T-helper 1 cell treated with Interleukin-12 subunit alpha and Interleukin-12 subunit beta and Interleukin-4 antibody, amounts not matched to agents 30 μg/mL and 1 μg/mL, for 36 hours (primary cell): Measurements from ENCODE around the gene HSD17B10.
A peak's percentile ranks its signal among the peaks of the same experiment; 100 is the strongest.
"Not testable (repeated sequence)": the region's sequence is repeated elsewhere in the genome, so short reads cannot be mapped to it uniquely, and the experiment has no call there.

Source experiments
- H3K27ac Mint-ChIP-seq: one replicate; pipeline ENCODE4 v1.8.0; 2021; ENCODE audit warnings: mild to moderate bottlenecking, mixed read lengths
- H3K27me3 Mint-ChIP-seq: one replicate; pipeline ENCODE4 v1.8.0; 2021; ENCODE audit warnings: low read depth, mixed read lengths
- H3K36me3 Mint-ChIP-seq: one replicate; pipeline ENCODE4 v1.8.0; 2021; ENCODE audit warnings: low read depth, mixed read lengths
- H3K4me1 Mint-ChIP-seq: one replicate; pipeline ENCODE4 v1.8.0; 2021; ENCODE audit warnings: low read depth, mixed read lengths
- H3K4me3 Mint-ChIP-seq: one replicate; pipeline ENCODE4 v1.8.0; 2021; ENCODE audit warnings: mild to moderate bottlenecking, moderate library complexity, mixed read lengths
- H3K9me3 Mint-ChIP-seq: one replicate; pipeline ENCODE4 v1.8.0; 2021; ENCODE audit warnings: mixed read lengths

Gene HSD17B10

GRCh38 chrX:53433651-53434639 is at the start of gene HSD17B10:
Gene HSD17B10 (minus strand): TSS chrX:53434370. CDS start chrX:53434345, 25 bp downstream.
- Mint-ChIP-seq H3K27me3 (no peaks in the 10 kb centered on the region), H3K4me3 (peak within 1 kb of the TSS; percentile 95), H3K27ac (peak within 1 kb of the TSS; percentile 87), H3K4me1 (peaks cover 16% of the 10 kb centered on the region), H3K9me3 (no peaks in the 10 kb centered on the region), H3K36me3 (peaks cover 13% of the 10 kb centered on the region)

DNA sequence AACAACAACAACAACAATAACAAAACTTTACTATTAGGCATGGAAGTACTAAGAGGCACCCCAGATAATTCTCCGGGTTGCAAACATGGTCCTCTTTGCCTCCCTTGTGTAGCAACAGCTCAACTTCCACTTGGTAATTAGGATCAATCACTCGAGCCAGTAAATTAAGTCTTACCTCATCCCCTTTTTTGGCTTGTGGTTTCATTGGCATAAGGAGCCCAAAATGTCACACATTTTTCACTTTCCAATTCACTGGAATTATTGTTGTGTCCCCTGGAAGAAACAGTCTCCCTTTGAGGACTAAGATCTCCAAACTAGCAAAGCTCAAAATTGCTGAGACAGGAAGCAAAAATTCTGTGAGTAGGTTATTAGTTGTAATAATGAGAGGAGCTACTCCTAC is 49.2 kb upstream of the HSD17B10 start:
- Mint-ChIP-seq H3K36me3 (no peaks in the 10 kb centered on the region), H3K27me3 (peaks cover 3% of the 10 kb centered on the region), H3K27ac (no peak overlapping the region), H3K9me3 (no peaks in the 10 kb centered on the region), H3K4me3 (no peak overlapping the region), H3K4me1 (no peaks in the 10 kb centered on the region)

DNA sequence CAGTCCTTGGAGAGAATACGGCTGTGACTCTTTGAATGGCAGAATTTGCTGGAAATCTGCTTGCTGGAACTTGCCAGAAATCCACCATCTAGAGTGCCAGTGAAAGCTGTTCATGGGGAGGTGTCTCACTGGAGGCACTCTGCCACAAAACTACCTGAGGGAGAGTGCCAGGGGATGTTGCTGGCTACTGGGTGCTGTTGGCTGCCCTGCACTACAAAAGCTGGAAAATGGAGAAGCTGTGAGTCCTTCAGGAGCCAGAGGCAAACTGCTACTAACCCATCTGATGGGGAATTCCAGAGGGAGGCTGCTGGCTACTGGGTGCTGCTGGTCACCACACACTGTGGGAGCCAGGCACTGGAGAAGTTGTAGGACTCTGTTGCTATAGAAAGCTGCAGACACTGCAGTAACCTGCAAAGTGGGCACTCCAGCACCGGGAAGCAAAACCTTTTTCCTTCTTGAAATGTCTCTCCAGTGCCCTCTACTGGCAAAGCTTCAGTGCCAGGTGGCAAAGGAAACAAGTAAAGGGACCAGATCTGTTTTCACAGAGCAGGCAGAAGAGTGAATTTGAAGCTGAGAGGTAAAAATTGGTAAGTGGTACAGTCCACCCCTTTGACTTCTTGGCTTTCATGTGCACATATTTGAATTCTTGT is 47.8 kb upstream of the HSD17B10 start:
- H3K4me1 Mint-ChIP-seq: no peaks in the 10 kb centered on the region
- H3K4me3 Mint-ChIP-seq: no peak overlapping the region
- no peaks in the 10 kb centered on the region for H3K36me3 Mint-ChIP-seq
- peaks cover 3% of the 10 kb centered on the region for H3K27me3 Mint-ChIP-seq
- no peak overlapping the region for H3K27ac Mint-ChIP-seq
- H3K9me3 Mint-ChIP-seq: no peaks in the 10 kb centered on the region

DNA sequence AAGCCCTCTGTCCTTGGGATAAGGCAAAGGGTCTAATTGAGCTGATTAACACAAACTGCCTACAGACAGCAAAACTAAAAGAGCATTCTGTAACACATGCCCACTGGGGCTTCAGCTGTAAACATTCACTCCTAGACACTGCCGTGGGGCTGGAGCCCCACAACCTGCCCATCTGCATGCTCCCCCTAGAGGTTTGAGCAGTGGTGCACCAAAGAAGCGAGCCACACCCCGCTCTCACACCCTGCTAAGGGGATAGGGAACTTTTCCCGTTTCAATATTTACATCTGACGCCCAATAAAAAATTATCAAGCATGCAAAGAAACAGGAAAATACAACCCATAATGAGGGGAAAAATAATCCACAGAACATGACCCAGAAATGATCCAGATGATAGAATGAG is 46.9 kb upstream of the HSD17B10 start:
- no peaks in the 10 kb centered on the region for H3K9me3 Mint-ChIP-seq
- peaks cover 3% of the 10 kb centered on the region for H3K27me3 Mint-ChIP-seq
- H3K4me1 Mint-ChIP-seq: no peaks in the 10 kb centered on the region
- no peaks in the 10 kb centered on the region for H3K36me3 Mint-ChIP-seq
- no peak overlapping the region for H3K4me3 Mint-ChIP-seq
- H3K27ac Mint-ChIP-seq: no peak overlapping the region

DNA sequence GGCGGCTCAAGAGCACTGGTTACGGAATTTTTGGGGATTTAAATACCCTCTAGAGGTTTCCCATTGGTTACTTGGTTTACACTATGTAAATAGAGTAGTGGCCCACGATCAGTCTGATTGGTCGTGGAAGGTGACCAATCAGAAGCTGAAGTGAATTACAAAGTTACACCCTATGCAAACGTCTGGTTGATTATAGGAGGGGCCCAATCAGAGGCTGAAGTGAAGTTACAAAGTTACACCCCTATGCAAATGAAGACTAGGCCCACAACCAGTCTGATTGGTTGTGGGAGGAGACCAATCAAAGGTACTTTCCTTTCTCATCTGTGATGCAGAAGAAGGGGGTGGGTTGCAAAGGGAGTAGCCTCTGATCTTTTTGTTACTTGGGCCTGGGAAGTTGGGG is 45.1 kb upstream of the HSD17B10 start:
- no peaks in the 10 kb centered on the region for H3K4me1 Mint-ChIP-seq
- H3K27me3 Mint-ChIP-seq: peaks cover 3% of the 10 kb centered on the region
- no peak overlapping the region for H3K27ac Mint-ChIP-seq
- no peaks in the 10 kb centered on the region for H3K9me3 Mint-ChIP-seq
- no peaks in the 10 kb centered on the region for H3K36me3 Mint-ChIP-seq
- no peak overlapping the region for H3K4me3 Mint-ChIP-seq

DNA sequence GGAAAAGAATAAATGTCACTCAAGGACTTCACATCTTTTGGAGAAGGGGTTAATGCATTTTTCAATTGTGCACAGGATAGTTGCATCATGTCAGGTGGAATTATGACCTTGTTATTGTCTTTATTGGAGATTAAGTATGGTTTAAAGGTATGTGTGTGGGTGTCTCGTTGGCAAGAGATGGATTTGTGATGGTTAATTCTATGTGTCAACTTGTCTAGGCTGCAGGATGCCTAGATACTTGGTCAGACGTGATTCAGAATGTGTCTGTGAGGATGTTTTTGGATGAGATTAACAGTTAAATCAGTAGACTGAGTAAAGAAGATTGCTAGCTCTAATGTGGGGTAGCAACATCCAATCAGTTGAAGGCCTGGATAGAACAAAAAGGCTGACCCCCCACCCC is 42.2 kb upstream of the HSD17B10 start:
- H3K36me3 Mint-ChIP-seq: no peaks in the 10 kb centered on the region

GRCh38 chrX:53474707-53475106 is 40.5 kb upstream of the HSD17B10 start:
- H3K27ac Mint-ChIP-seq: no peak overlapping the region

More for the DNA sequence above, 42.2 kb upstream of the HSD17B10 start:
- H3K27ac Mint-ChIP-seq: no peak overlapping the region
- H3K27me3 Mint-ChIP-seq: peaks cover 9% of the 10 kb centered on the region
- H3K9me3 Mint-ChIP-seq: no peaks in the 10 kb centered on the region
- H3K4me1 Mint-ChIP-seq: no peaks in the 10 kb centered on the region
- no peak overlapping the region for H3K4me3 Mint-ChIP-seq

DNA sequence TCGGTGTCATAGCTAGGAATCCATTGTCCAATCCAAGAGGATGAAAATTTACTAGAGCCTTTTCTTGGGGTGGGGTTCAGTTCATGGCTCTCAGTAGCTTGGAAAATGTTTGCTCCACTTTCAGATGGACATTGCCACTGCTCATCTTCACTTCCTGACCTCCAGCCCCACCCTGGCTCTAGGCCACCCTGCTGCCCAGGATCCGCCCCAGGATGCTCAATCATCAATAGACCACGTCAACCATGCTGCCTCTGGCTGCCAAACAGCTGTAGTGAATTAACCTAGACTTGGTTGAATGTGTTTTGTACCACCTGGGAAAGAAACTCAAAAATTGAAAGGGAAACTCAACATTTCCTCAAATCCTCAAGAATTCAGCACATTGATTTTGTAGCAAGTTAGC is 37.2 kb upstream of the HSD17B10 start:
- H3K4me3 Mint-ChIP-seq: no peak overlapping the region
- H3K27ac Mint-ChIP-seq: no peak overlapping the region
- H3K36me3 Mint-ChIP-seq: no peaks in the 10 kb centered on the region
- H3K9me3 Mint-ChIP-seq: no peaks in the 10 kb centered on the region
- peaks cover 13% of the 10 kb centered on the region for H3K27me3 Mint-ChIP-seq
- H3K4me1 Mint-ChIP-seq: no peaks in the 10 kb centered on the region

More at GRCh38 chrX:53474707-53475106, 40.5 kb upstream of the HSD17B10 start:
- no peak overlapping the region for H3K4me3 Mint-ChIP-seq
- no peaks in the 10 kb centered on the region for H3K4me1 Mint-ChIP-seq
- H3K36me3 Mint-ChIP-seq: no peaks in the 10 kb centered on the region
- peaks cover 13% of the 10 kb centered on the region for H3K27me3 Mint-ChIP-seq
- no peaks in the 10 kb centered on the region for H3K9me3 Mint-ChIP-seq

- H3K4me1 Mint-ChIP-seq, H3K9me3 Mint-ChIP-seq: not testable (repeated sequence)
Measured at GRCh38 chrX:53468659-53469058, 34.5 kb upstream of the HSD17B10 start.

GRCh38 chrX:53458082-53458481 is 23.9 kb upstream of the HSD17B10 start:
- Mint-ChIP-seq H3K9me3 (no peaks in the 10 kb centered on the region), H3K4me3 (no peak overlapping the region), H3K36me3 (no peaks in the 10 kb centered on the region), H3K27ac (no peak overlapping the region), H3K27me3 (peaks cover 9% of the 10 kb centered on the region), H3K4me1 (no peaks in the 10 kb centered on the region)

More at GRCh38 chrX:53468659-53469058, 34.5 kb upstream of the HSD17B10 start:
- not testable (repeated sequence) for H3K4me3 Mint-ChIP-seq, H3K27me3 Mint-ChIP-seq, H3K36me3 Mint-ChIP-seq, H3K27ac Mint-ChIP-seq

- no peaks in the 10 kb centered on the region for H3K36me3 Mint-ChIP-seq
- peaks cover 9% of the 10 kb centered on the region for H3K27me3 Mint-ChIP-seq
- H3K9me3 Mint-ChIP-seq: no peaks in the 10 kb centered on the region
- H3K4me3 Mint-ChIP-seq: no peak overlapping the region
- H3K27ac Mint-ChIP-seq: no peak overlapping the region
- no peaks in the 10 kb centered on the region for H3K4me1 Mint-ChIP-seq
Measured at GRCh38 chrX:53456254-53456653, 22.1 kb upstream of the HSD17B10 start.

GRCh38 chrX:53452812-53453211 is 18.6 kb upstream of the HSD17B10 start:
- no peak overlapping the region for H3K4me3 Mint-ChIP-seq
- H3K9me3 Mint-ChIP-seq: no peaks in the 10 kb centered on the region
- no peaks in the 10 kb centered on the region for H3K36me3 Mint-ChIP-seq
- no peaks in the 10 kb centered on the region for H3K4me1 Mint-ChIP-seq
- H3K27me3 Mint-ChIP-seq: peaks cover 9% of the 10 kb centered on the region
- no peak overlapping the region for H3K27ac Mint-ChIP-seq

DNA sequence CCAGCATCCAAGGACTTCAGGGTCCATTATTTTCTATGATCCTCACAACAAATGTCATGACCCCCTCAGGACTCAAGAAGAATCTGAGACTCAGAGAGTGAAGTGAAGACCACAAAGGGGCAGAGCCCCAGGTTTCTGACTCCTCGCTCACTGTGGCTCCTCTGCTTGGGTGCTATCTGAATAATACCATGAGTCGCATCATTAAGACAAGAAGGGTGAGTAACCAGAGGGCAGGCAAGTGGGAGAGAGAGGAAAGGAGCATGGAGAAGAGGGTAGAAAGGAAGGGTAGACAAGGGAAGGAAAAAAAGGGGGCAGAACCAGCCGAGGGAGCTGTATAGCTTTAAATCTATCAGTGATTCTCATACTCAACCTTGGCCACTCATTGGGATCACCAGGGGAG is 15.5 kb upstream of the HSD17B10 start:
- Mint-ChIP-seq H3K4me1 (no peaks in the 10 kb centered on the region), H3K4me3 (no peak overlapping the region), H3K9me3 (no peaks in the 10 kb centered on the region), H3K27me3 (no peaks in the 10 kb centered on the region), H3K36me3 (no peaks in the 10 kb centered on the region), H3K27ac (no peak overlapping the region)

- no peak overlapping the region for H3K4me3 Mint-ChIP-seq
- no peaks in the 10 kb centered on the region for H3K9me3 Mint-ChIP-seq
- H3K36me3 Mint-ChIP-seq: no peaks in the 10 kb centered on the region
- no peak overlapping the region for H3K27ac Mint-ChIP-seq
- no peaks in the 10 kb centered on the region for H3K27me3 Mint-ChIP-seq
- H3K4me1 Mint-ChIP-seq: no peaks in the 10 kb centered on the region
Measured at GRCh38 chrX:53447441-53447840, 13.3 kb upstream of the HSD17B10 start.

- H3K36me3 Mint-ChIP-seq: no peaks in the 10 kb centered on the region
- peaks cover 7% of the 10 kb centered on the region for H3K4me1 Mint-ChIP-seq
- H3K27ac Mint-ChIP-seq: no peak overlapping the region
- no peaks in the 10 kb centered on the region for H3K27me3 Mint-ChIP-seq
- no peak overlapping the region for H3K4me3 Mint-ChIP-seq
- H3K9me3 Mint-ChIP-seq: no peaks in the 10 kb centered on the region
Measured at GRCh38 chrX:53445977-53446376, 11.8 kb upstream of the HSD17B10 start.
